ENCODE results near the gene GRIK3. TPM values are rescaled to one million over a fixed set of nuclear protein-coding genes. Genes with fewer than 3 reads are reported as not detected.
A peak's percentile ranks its signal among the peaks of the same experiment; 100 is the strongest.

The GRIK3 gene
- total and polyA plus RNA-seq, 2 of the 8 experiments (the other 6 are each of a cell fraction or from before 2014, with no cell fraction given): 2.1 to 3.4 TPM

DNA sequence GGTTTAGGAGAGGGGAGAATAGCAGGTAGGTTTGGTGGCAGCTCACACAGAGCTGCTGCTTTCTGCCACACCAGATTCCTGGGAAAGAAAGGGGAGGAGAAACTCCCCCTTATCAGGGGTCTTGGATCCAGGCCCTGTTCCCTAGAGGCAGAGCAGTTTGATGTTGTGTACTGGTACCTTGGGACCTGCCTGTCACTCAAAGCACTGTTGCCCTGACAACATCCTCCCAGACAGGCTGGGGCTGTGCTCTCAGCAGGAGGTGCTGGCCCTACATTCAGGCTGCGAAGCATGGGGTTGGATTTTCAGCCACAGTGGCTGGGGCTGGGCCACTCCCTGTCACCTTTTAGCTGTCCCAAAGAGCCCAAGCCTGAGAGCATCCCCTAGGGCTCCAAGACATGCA lies 188.0 kb downstream of the GRIK3 start:
- Histone ChIP-seq H2AK5ac (ENCODE audit: low read depth, low read length) (no peak overlapping the region; the same call in 1 of the 2 replicates), H2BK20ac (ENCODE audit: low read length) (no peak overlapping the region), H4K8ac (ENCODE audit: extremely low read depth, insufficient read depth, low read length) (no peak overlapping the region), H3K18ac (ENCODE audit: extremely low read depth, low read length) (no peak overlapping the region), H3K36me3 (ENCODE audit: control insufficient read depth in 2 of 4, insufficient read depth in 4 of 4, low read length in 3 of 4) (no peaks in the 10 kb centered on the region), H3K79me1 (ENCODE audit: low read depth, low read length) (no peaks in the 10 kb centered on the region), H3K23me2 (ENCODE audit: low read depth, low read length) (no peaks in the 10 kb centered on the region), H3K23ac (ENCODE audit: insufficient read length) (no peak overlapping the region), H3K56ac (replicated peaks; ENCODE audit: insufficient read length, low read depth, low read length) (no peak overlapping the region), H3K4me3 (ENCODE audit: extremely low read depth in 1 of 4, insufficient read depth in 2 of 4, low read depth in 3 of 4, low read length in 4 of 4) (no peak overlapping the region), H3K27ac (ENCODE audit: low read depth, low read length) (no peak overlapping the region), H2AFZ (ENCODE audit: low read length) (no peak overlapping the region), H3K4me2 (ENCODE audit: insufficient read depth in 1 of 2, low read depth in 2 of 2, low read length in 2 of 2) (0 out of 4 replicates have a peak overlapping the region, but pooled peaks of 1 of the 2 experiments have one; percentile 5), H3K4ac (replicated peaks; ENCODE audit: insufficient read length, low read depth, low read length) (no peak overlapping the region), H3K14ac (ENCODE audit: insufficient read length) (no peak overlapping the region), H4K91ac (replicated peaks; ENCODE audit: insufficient read length, low read length) (no peak overlapping the region), H2BK5ac (ENCODE audit: low read depth, low read length) (no peak overlapping the region), H3K27me3 (replicated peaks in 1 of 4; ENCODE audit: control insufficient read depth in 3 of 4, extremely low read depth in 1 of 4, insufficient read depth in 3 of 4, low read length in 3 of 4) (no peaks in the 10 kb centered on the region), H3K9me3 (ENCODE audit: insufficient read depth in 2 of 2, low read depth in 1 of 2, low read length in 1 of 2) (no peaks in the 10 kb centered on the region), H2BK120ac (replicated peaks; ENCODE audit: low read depth, low read length) (no peak overlapping the region), H2BK15ac (ENCODE audit: low read length) (no peak overlapping the region), H3K9ac (replicated peaks in 1 of 4; ENCODE audit: extremely low read depth in 1 of 4, low read depth in 3 of 4, low read length in 3 of 4) (no peak overlapping the region), H4K5ac (ENCODE audit: insufficient read length, low read depth, low read length) (no peak overlapping the region), H2BK12ac (ENCODE audit: low read depth, low read length) (no peak overlapping the region), H3K79me2 (ENCODE audit: control insufficient read depth in 1 of 2, insufficient read depth in 2 of 2, low read length in 2 of 2) (no peaks in the 10 kb centered on the region), H3K4me1 (replicated peaks in 1 of 4; ENCODE audit: control insufficient read depth in 3 of 4, insufficient read depth in 4 of 4, low read length in 3 of 4) (peaks cover 12 to 37% (median 20%) of the 10 kb centered on the region in 4 experiments), H4K20me1 (replicated peaks in 1 of 2; ENCODE audit: control insufficient read depth in 1 of 2, insufficient read depth in 2 of 2, low read length in 2 of 2) (no peaks in the 10 kb centered on the region)
- CTCF ChIA-PET (ENCODE audit: partially characterized antibody): interaction anchor here (1.2 to 15.3 kb wide), 6 partner anchors 11 to 177 kb away, joined by 3 to 211 read pairs (median 6); no protein-coding TSS in a partner anchor
- POLR2A ChIA-PET (ENCODE audit: partially characterized antibody): interaction anchor here (1.1 to 1.2 kb wide), 2 partner anchors 17 to 44 kb away, joined by 3 read pairs; no protein-coding TSS in a partner anchor
- DNase-seq (ENCODE audit: low read depth in 1 of 2, low spot score in 2 of 2) (no peak), FAIRE-seq (no peak)
- 71% methylated on average over 1 of the region's 1 CpG; no CpG with 5 or more reads in 1 of the 2 experiments for WGBS, 2 experiments (ENCODE audit: extremely low coverage in 1 of 2, insufficient coverage in 1 of 2, insufficient read length in 1 of 2, insufficient replicate concordance in 2 of 2, low coverage in 1 of 2, low lambda C conversion rate in 2 of 2, missing lambda C conversion rate in 1 of 2)
- TF ChIP-seq CTBP2 (IDR thresholded peaks at IDR 0.05; ENCODE audit: borderline replicate concordance, insufficient read depth, insufficient read length, low read length): no peak
- TF ChIP-seq CBX5 (IDR thresholded peaks at IDR 0.05; ENCODE audit: low read depth, low read length): no peak
- TF ChIP-seq SAP30 (IDR thresholded peaks at IDR 0.05; ENCODE audit: insufficient read depth, insufficient replicate concordance, low read length): no peak
- TF ChIP-seq TAF7 (optimal IDR thresholded peaks at IDR 0.05; ENCODE audit: borderline replicate concordance, low read depth, low read length): no peak
- TF ChIP-seq JUN (IDR thresholded peaks at IDR 0.05; ENCODE audit: low read depth, low read length): no peak
- TF ChIP-seq JUND (IDR thresholded peaks at IDR 0.05; ENCODE audit: low read length): no peak
- no peak for TF ChIP-seq BACH1 (IDR thresholded peaks at IDR 0.05; ENCODE audit: low read length)
- no peak for TF ChIP-seq GTF2F1 (IDR thresholded peaks at IDR 0.05; ENCODE audit: borderline replicate concordance, low read depth, low read length)
- TF ChIP-seq, protein P1, sequence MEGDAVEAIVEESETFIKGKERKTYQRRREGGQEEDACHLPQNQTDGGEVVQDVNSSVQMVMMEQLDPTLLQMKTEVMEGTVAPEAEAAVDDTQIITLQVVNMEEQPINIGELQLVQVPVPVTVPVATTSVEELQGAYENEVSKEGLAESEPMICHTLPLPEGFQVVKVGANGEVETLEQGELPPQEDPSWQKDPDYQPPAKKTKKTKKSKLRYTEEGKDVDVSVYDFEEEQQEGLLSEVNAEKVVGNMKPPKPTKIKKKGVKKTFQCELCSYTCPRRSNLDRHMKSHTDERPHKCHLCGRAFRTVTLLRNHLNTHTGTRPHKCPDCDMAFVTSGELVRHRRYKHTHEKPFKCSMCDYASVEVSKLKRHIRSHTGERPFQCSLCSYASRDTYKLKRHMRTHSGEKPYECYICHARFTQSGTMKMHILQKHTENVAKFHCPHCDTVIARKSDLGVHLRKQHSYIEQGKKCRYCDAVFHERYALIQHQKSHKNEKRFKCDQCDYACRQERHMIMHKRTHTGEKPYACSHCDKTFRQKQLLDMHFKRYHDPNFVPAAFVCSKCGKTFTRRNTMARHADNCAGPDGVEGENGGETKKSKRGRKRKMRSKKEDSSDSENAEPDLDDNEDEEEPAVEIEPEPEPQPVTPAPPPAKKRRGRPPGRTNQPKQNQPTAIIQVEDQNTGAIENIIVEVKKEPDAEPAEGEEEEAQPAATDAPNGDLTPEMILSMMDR (IDR thresholded peaks at IDR 0.05; ENCODE audit: control extremely low read depth in 1 of 3, insufficient read depth in 1 of 3, low read depth in 1 of 3, low read length in 3 of 3): no peak
- no peak for TF ChIP-seq KDM5A (IDR thresholded peaks at IDR 0.05; ENCODE audit: low read length)
- no peak for TF ChIP-seq TEAD4 (IDR thresholded peaks at IDR 0.05; ENCODE audit: low read depth, low read length)
